ENCODE measurements around the gene LMOD2.
"Not testable (repeated sequence)": the region's sequence is repeated elsewhere in the genome, so short reads cannot be mapped to it uniquely, and the experiment has no call there.

Gene LMOD2, protein sequence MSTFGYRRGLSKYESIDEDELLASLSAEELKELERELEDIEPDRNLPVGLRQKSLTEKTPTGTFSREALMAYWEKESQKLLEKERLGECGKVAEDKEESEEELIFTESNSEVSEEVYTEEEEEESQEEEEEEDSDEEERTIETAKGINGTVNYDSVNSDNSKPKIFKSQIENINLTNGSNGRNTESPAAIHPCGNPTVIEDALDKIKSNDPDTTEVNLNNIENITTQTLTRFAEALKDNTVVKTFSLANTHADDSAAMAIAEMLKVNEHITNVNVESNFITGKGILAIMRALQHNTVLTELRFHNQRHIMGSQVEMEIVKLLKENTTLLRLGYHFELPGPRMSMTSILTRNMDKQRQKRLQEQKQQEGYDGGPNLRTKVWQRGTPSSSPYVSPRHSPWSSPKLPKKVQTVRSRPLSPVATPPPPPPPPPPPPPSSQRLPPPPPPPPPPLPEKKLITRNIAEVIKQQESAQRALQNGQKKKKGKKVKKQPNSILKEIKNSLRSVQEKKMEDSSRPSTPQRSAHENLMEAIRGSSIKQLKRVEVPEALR

DNA sequence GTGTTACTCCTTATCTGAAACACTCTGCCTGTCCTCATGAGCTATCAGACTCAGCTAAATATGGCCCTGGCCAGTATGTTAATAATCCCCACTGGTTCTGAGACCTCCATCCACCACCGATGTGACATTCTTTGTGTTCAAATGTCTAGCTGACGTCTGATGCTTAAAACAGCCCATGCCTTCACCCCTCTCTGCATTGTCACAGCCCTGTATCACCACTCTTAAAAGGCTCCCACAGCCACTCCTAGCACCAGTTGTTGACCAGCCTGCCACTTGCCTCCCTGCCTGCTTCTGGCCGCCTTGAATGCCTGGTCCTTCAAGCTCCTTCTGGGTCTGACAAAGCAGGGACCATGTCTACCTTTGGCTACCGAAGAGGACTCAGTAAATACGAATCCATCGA, at the start of gene LMOD2:
TSS of gene LMOD2 (plus strand) at position 253 of the 400 bp plus-strand sequence. CDS start at position 351, 98 bp downstream.
- no peak for DNase-seq (ENCODE audit: low spot score)

DNA sequence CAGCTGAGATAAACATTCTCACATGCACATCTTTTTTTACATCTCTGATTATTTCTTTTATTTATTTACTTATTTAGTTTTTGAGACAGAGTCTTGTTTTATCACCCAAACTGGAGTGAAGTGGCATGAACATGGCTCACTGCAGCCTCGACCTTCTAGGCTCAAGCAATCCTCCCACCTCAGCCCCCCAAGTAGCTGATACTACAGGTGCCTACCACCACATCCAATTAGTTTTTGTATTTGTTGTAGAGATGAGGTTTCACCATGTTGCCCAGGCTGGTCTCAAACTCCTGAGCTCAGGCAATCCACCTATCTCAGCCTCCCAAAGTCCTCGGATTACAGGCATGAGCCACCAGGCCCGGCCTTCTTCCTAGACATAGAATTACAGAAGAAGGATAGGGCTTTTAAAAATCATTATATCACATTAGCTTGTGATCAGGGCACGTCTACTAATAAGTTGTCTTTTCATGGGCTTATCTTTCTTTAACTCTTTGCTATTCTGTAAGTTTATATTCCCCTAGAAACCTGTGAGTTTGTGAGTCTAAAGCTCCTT, 48.2 kb upstream of the LMOD2 start:
- no peak for DNase-seq (ENCODE audit: low spot score)

DNA sequence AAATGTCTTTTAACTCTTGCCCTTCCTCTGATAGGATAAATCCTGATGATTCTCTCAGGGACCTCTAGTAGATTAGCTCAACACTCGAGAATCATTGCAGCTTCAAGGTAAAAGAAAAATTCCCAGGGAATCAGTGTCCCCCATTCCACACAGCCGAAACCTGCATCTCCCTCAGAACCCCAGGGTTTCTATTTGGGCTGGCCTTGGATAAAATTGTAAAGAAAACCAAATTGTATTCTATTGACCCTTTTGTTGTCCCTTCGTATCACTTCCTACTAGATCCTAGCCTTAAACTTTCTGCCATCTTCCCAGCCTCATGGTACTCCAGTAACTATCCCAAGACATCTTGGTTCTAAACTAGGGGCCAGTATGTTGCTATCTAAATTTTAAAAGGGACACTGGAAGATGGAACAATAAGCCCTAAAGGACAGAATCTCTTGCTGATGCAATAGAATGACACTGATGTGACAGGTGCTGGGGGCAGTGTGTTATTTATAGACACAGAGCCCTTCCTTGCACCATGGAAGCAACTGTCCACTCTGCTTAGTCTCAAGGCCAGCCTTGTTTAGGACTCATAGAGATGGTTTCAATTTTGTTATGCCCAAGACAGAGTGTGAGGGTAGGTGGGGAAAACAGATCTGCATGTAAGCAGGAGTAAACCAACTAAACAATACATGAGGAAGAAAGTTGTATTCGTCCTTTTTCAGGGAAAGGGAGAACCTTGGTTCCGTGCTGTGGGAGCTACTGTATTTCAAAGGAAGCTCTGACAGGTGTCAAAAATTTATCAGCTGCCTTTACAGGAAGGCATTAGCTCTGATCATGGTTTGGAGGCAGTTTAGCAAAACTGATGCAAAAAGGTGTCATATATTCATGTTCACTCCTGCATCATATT, 46.4 kb upstream of the LMOD2 start:
- no peak for DNase-seq (ENCODE audit: low spot score)

DNA sequence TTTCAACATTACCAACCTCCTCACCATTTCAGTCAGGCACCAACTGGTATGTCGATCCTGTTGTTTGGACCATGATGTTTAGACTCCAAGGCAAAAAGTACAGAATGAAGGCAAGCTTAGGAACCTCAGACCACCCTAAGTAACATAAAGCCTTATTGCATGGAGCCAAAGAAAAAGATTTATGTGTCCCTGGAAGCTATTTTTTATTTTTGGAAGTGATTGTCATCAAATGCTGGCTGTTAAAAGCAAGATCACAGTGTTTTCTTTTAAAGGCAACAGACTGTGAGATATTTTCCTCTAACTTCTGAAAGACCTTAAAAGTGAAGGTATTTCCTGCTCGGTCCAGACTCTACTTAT, 45.8 kb upstream of the LMOD2 start:
- no peak for DNase-seq (ENCODE audit: low spot score)

DNA sequence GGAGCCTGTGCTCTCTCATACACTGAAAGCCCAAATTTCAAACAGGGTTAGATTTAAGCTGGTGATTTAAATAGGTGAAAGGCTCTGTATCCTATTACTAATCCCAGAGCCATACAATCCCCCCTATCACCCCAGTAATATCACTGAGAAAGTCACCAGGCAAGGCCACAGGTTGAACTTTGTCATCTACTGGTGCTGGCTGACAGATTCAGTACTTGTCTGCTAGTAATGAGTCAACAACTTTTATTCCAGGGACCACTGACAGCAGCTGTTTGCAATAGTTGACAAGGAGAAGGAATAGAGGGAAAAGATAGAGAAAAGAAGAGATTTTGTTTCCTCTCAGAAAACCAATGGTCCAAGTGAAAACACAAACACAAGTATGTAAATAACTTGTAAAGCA, 43.6 kb upstream of the LMOD2 start:
- DNase-seq (ENCODE audit: low spot score) = no peak

DNA sequence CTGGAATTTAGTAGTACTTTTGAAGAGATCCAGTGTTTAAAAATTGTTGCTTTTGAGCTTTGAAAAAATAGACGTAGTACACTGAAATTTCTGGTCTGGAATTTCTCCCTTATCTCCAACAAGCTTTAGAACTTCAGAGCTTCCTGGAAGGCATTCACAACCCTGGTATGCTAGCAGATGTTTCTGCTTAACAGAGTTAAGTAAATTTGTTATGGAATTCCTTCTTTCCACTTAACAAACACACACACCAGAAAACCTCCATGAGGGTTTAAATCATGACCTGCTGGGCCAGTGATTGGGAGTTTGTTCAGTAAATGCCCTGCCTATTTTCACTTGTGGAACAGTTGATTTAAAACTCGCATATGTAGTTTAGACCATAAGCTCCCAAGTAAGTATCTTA, 40.3 kb upstream of the LMOD2 start:
- no peak for DNase-seq (ENCODE audit: low spot score)

DNA sequence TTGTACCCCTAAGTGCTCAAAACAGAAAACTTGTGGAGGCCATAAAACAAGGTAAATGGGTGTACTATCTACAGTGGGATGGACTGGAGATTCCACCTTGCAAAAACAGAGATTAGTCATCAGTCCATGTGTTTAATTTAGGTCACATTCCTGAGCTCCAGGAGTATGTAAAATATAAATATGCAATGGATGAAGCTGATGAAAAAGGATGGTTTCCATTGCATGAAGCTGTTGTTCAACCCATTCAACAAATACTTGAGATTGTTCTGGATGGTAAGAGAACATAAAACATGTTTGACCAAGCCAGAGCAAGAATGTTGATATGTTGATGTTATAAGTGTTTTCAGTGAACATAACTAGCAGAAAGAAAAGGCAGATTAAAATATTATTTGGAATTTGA, 39.4 kb upstream of the LMOD2 start:
- DNase-seq (ENCODE audit: low spot score) = no peak

DNA sequence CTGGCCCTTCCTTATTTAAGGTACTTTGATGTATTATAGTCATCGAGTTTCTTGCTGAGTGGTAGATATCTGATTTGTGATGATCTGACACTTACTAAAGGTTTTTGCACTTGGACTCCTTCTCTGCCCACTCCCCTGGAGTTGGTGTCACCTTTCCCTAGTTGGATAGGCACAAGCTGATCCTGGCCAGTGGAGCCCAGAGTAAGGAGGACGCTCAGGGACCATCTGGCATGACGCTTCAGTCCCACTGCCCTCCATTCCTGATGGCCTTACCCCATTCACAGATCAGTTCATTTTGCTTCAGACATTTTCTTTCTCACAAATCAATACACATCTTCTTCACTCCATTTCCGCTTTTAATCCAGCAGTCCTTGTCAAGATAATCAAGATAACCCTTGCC, 34.0 kb upstream of the LMOD2 start:
- DNase-seq (ENCODE audit: low spot score) = no peak

DNA sequence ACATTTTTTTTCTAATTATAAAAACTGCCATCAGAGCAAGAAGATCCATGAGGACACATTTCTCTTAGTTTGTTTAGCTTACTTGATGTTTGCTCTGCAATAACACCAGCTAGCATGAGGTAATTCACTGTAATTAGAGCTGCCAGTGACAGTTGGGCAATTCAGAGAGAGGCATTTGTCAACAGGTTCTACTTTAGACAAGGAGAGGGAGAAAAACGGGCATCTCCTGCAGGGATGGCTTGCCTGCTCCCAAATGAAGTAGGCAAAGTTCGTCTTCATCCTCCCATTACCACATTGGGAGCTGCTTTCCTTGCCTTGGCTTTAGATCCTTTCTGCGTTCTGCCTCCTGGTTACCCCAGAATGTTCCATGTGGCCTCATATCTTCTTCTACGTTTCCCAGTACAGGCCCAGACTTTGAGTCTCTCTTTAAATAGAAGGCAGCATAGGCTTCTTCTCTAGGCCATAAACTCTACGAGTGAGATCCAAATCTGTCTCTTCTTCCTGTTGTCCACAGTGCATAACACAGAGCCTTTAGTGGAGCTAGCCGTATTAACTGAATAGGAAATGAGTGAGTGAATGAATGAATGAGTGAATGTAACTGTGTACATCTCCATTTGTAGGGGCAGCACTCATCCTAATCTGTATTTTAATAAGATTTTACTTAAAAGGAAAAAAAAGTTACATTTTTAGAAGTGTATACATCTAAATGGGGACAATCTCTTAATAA, 32.8 kb upstream of the LMOD2 start:
- no peak for DNase-seq (ENCODE audit: low spot score)

DNA sequence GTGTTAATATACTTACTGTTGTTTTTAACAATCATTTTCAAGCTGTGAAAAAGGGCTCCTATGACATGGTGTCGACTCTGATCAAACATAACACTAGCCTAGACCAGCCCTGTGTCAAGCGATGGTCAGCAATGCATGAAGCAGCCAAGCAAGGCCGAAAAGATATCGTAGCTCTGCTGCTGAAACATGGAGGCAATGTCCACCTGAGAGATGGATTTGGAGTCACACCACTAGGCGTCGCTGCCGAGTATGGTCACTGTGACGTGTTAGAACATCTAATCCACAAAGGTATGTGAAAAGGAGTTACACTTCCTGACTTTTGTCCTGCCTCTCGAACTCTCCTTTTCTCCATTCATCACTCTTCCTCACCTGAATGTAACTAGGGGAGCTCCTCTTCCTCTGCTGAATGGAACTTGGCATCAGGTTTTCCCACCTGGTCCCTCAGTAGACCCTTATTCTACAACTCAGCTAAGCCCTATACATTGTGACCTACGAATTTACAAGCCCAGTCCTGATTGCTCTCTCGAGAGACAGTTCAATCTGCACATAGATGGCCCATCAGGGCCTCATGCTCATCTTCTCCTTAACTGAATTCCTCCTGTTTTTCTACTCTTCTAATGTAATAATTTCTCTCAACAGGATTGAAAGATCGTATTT, 31.0 kb upstream of the LMOD2 start:
- peak; percentile 9 for DNase-seq (ENCODE audit: low spot score)

DNA sequence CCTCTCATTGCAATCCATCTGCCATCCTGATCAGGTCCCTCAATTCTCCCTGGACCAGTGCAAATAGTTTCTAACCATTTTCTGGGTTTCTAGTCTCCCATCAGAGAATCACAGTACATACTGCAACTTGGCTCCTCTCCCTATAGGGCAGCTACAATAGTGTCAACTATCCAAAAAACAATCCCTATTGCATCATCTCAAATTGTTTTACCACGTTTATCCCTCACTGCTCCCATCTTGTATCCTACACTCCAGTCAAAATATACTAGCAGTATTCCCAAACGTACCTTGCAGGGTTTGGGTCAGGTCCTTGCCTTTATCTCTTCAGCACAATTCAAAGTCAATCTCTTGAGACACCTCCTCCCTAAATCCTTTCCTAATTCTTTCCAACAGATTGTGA, 30.4 kb upstream of the LMOD2 start:
- DNase-seq (ENCODE audit: low spot score) = no peak

DNA sequence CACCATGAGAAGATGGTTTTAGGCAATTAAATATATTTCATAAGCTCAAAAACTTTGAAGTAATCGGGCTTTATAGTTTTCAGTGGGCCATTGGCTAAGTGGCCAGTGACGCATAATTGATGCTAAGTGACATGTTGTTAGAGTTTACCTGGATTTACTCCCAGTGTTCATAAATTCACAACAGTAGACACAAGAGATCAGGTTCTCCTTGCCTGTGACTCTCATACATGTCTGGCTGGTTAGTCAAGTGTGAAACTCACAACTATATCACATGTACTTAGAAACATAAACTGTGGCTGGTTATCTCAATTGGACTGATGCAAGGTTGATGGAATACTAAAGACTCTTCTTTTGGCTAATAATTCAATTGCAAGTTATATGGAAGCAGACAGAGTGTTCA, 27.8 kb upstream of the LMOD2 start:
- no peak for DNase-seq (ENCODE audit: low spot score)

DNA sequence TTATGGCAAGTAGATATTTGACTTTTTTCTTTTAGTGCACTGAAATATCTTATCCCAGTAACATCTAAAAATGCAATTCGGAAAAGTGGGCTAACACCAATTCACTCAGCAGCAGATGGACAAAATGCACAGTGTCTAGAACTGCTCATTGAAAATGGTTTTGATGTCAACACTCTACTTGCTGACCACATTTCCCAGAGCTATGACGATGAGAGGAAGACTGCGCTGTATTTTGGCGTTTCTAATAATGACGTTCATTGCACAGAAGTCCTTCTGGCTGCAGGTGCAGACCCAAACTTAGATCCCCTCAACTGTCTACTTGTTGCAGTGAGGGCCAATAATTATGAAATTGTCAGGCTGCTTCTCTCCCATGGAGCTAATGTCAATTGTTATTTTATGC, 26.8 kb upstream of the LMOD2 start:
- DNase-seq (ENCODE audit: low spot score) = no peak

DNA sequence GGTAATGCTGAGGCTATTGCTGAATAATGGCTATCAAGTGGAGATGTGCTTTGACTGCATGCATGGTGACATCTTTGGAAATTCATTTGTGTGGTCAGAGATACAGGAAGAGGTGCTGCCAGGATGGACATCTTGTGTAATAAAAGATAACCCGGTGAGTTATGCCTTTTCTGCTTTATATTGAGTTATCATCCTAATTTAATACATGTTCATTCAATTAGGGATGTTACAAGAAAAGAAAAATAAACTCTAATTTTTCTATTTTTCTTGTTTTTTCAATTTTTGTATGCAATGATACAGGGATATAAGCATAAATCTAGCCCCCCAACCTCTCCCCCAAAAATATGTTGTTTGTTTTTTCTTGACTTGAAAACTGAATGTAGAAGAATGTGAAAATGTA, 26.4 kb upstream of the LMOD2 start:
- no peak for DNase-seq (ENCODE audit: low spot score)

DNA sequence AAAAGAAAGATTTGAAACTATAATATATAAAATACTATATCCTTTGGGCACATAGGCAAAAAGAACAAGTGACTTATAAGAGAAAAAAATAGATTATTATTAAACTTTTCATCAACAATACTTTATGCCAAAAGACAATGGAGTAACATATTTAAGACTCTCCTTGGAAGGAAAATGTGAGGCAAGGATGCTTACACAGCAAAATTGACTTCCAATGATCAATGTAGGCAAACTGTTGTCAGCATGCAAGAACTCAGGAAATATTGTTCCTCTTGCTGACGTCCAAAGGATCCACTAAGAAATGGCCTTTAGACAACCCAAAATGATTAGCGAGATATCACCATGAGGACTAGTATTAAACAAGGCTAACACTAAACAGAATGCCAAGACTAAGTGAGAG, 22.9 kb upstream of the LMOD2 start:
- no peak for DNase-seq (ENCODE audit: low spot score)

DNA sequence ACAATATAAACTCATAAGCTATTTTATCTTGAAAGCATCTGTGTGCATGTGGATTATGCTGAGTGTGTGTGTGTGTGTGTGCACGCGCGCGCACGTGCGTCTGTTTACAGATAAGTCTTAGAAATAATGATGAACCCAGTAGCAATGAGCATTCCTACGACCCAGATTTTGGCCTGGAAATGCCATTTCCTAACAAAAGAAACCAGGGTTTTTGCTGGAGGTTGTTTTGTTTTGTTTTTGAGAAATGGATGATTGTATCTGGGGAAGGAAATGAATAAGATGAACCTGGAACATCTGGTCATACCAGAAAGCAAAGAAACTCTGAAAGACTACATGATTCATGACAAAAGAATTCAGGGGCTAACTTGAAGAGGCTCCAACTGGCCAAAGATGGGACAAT, 22.1 kb upstream of the LMOD2 start:
- DNase-seq (ENCODE audit: low spot score) = no peak

DNA sequence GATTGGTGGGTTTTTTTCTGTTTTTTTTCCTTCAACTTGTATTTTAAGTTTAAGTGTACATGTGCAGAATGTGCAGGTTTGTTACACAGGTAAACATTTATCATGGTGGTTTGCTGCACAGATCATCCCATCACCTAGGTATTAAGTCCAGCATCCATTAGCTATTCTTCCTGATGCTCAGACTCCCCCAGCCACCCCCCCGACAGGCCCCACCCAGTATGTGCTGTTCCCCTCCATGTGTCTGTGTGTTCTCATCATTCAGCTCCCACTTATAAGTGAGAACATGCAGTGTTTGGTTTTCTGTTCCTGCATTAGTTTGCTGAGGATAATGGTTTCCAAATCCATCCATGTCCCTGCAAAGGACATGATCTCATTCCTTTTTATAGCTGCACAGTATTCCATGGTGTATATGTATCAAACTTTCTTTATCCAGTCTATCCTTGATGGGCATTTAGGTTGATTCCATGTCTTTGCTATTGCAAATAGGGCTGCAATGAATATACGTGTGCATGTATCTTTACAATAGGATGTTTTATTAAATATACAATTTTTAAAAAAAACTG, 21.6 kb upstream of the LMOD2 start:
- not testable (repeated sequence) for DNase-seq (ENCODE audit: low spot score)

DNA sequence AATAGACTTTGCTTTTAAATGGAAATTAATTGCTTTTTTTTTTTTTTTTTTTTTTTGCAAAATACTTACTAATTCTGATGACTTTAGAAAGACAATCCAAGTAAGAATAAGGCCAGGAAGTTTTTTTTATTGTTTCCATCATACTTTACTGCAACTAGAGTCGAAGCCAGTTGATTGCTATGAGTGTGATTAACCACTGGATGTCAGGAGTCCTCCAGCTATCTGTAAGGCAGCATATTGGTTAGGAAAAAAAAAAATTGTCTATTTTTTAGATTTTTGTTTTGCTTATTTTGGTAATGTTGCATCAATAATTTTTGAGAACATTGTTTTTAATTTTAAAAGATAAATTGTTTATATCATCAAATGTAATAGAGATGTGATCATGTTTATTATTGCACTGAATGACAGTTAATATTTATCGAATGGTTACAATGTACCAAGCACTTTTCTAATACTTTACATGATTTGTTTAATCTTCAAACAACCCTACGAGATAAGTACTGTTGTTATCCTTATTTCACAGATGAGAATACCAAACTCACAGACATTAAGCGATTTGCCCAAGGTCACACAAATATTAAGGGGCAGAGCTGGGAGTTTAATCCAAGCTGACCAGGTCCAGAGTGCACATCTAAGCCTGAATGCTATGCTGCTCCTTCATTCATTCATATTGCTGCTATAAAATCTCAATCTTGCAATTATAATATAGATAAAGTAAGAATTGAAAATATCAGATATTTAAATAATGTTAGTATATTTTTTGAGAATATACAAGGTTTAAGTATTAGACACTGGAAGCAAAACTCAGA, 19.9 kb upstream of the LMOD2 start:
- peak; percentile 41 for DNase-seq (ENCODE audit: low spot score)

DNA sequence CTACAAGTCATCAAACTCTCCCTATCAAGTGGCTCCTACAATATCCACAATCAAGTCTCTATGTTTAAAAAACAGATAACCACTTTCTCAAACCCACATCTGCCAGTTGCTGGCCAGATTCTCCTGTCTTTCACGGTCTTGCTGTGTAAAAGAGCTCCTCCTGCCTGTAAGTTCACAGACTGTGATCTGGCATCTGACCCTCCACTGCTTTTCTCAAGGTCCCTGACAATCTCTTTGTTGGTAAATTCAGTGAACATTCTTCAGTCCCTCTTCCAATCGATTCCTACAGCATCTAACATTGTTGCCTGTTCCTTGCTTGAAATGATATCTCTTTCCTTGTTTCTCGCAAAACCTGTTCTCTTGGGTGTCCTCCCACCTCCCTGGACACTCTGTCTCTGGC, 18.5 kb upstream of the LMOD2 start:
- no peak for DNase-seq (ENCODE audit: low spot score)

DNA sequence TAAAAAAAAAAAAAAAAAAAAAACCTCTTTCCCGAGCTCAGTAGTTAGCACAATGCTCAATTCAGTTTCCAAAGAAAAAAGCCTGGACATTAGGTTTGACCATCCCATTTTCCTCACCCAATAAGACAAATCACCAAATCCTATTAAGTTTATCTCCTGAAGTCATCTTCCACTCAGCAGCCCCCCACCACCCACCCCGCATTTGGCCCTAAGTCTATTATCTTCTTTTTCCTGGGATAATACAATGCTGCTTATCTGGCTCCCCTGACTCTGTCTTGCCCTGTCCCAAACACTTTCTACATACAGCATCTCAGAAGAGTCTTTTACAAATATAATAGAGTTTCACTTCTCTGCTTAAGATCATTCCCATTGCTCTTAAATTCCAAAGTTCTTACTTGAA, 17.8 kb upstream of the LMOD2 start:
- DNase-seq (ENCODE audit: low spot score) = no peak

All from Ammon's horn (tissue), 1 donor.